HFF-Myc (cell line): ENCODE data around the gene IRF7.

Experiments used
- DNase-seq: peaks from one replicate; pipeline ENCODE4 v3.0.0-alpha.2; 2011; ENCODE audit warnings: low read depth; ENCODE audit errors: extremely low read depth
- H3K4me3 ChIP-seq: replicated peaks from 2 replicates; pipeline ENCODE4 v1.5.1; 2011; ENCODE audit warnings: low read depth, mild to moderate bottlenecking, control low read depth, low read length
- CTCF ChIP-seq: IDR thresholded peaks from 2 replicates; pipeline ENCODE4 v1.5.1; 2012; ENCODE audit warnings: mild to moderate bottlenecking, low read depth, low read length, control low read depth; ENCODE audit errors: missing control alignments

IRF7 gene

GRCh38 chr11:568306-569157, 47.2 kb downstream of the IRF7 start:
- peak; percentile 39 for DNase-seq

GRCh38 chr11:567629-568292, 48.0 kb downstream of the IRF7 start:
- DNase-seq = no peak
- no peak for TF ChIP-seq CTCF
- H3K4me3 ChIP-seq = peak overlapping the region; percentile 34

More at GRCh38 chr11:568306-569157, 47.2 kb downstream of the IRF7 start:
- peak overlapping the region; percentile 50 for H3K4me3 ChIP-seq
- no peak for TF ChIP-seq CTCF

- TF ChIP-seq CTCF = no peak
- no peak overlapping the region for H3K4me3 ChIP-seq
- DNase-seq = no peak
Observed at GRCh38 chr11:567011-567628, 48.6 kb downstream of the IRF7 start.

GRCh38 chr11:565921-566509, 49.7 kb downstream of the IRF7 start:
- TF ChIP-seq CTCF = no peak
- H3K4me3 ChIP-seq = no peak overlapping the region
- DNase-seq = no peak

GRCh38 chr11:563812-564578, 51.8 kb downstream of the IRF7 start:
- TF ChIP-seq CTCF = no peak
- no peak overlapping the region for H3K4me3 ChIP-seq
- DNase-seq = no peak
